Stimulated activated CD4-positive, alpha-beta T cell treated with anti-CD3 and anti-CD28 coated beads, Interleukin-12 subunit alpha, Interleukin-12 subunit beta, amount 100 ng/mL, for 4 hours (primary cell): ENCODE results near the gene ZEB2.
"Not testable (repeated sequence)": the region's sequence is repeated elsewhere in the genome, so short reads cannot be mapped to it uniquely, and the experiment has no call there.

Source experiments
- DNase-seq: peaks from one replicate; pipeline ENCODE4 v3.0.0-alpha.2; 2020

Gene ZEB2

GRCh38 chr2:144376460-144376859, 143.5 kb downstream of the ZEB2 start:
- DNase-seq, result no peak

- DNase-seq, result no peak
Observed at GRCh38 chr2:144374163-144374661, 145.7 kb downstream of the ZEB2 start.

GRCh38 chr2:144372410-144373080, 147.4 kb downstream of the ZEB2 start:
- no peak for DNase-seq

GRCh38 chr2:144370937-144371584, 148.9 kb downstream of the ZEB2 start:
- no peak for DNase-seq

GRCh38 chr2:144369416-144369815, 150.5 kb downstream of the ZEB2 start:
- no peak for DNase-seq

- DNase-seq, result no peak
Observed at GRCh38 chr2:144366825-144367429, 153.0 kb downstream of the ZEB2 start.

GRCh38 chr2:144364944-144365738, 154.8 kb downstream of the ZEB2 start:
- DNase-seq, result no peak

GRCh38 chr2:144364247-144364646, 155.7 kb downstream of the ZEB2 start:
- not testable (repeated sequence) for DNase-seq

- DNase-seq, result no peak
Observed at GRCh38 chr2:144362401-144362800, 157.5 kb downstream of the ZEB2 start.

GRCh38 chr2:144361742-144362141, 158.2 kb downstream of the ZEB2 start:
- no peak for DNase-seq

- DNase-seq, result no peak
Observed at GRCh38 chr2:144359684-144360083, 160.2 kb downstream of the ZEB2 start.

- no peak for DNase-seq
Observed at GRCh38 chr2:144358979-144359541, 160.9 kb downstream of the ZEB2 start.

GRCh38 chr2:144358374-144358964, 161.4 kb downstream of the ZEB2 start:
- DNase-seq, result no peak

GRCh38 chr2:144357623-144358373, 162.1 kb downstream of the ZEB2 start:
- DNase-seq, result no peak

- no peak for DNase-seq
Observed at GRCh38 chr2:144356402-144356801, 163.5 kb downstream of the ZEB2 start.

- DNase-seq, result no peak
Observed at GRCh38 chr2:144354953-144355352, 165.0 kb downstream of the ZEB2 start.

- DNase-seq, result no peak
Observed at GRCh38 chr2:144351687-144352086, 168.2 kb downstream of the ZEB2 start.

- no peak for DNase-seq
Observed at GRCh38 chr2:144350151-144350802, 169.6 kb downstream of the ZEB2 start.

- DNase-seq, result no peak
Observed at GRCh38 chr2:144349674-144350073, 170.2 kb downstream of the ZEB2 start.

GRCh38 chr2:144348846-144349245, 171.1 kb downstream of the ZEB2 start:
- no peak for DNase-seq

- DNase-seq, result no peak
Observed at GRCh38 chr2:144346229-144346628, 173.7 kb downstream of the ZEB2 start.
